WTC11 (cell line): Measurements from ENCODE around the gene ZFP64.

ENCODE experiments used
- FOXJ3 ChIP-seq: sonication (generic); formaldehyde crosslinking; IDR thresholded peaks from 2 replicates; pipeline ENCODE4 v1.9.0; 2021; ENCODE audit warnings: missing genetic modification reagents, mild to moderate bottlenecking, borderline replicate concordance
- GABPB1 ChIP-seq: sonication (generic); formaldehyde crosslinking; IDR thresholded peaks from 2 replicates; pipeline ENCODE4 v1.8.1; 2023; ENCODE audit warnings: mild to moderate bottlenecking, missing genetic modification reagents
- KAT7 ChIP-seq: sonication (generic); formaldehyde crosslinking; IDR thresholded peaks from 2 replicates; pipeline ENCODE4 v1.8.1; 2023; ENCODE audit warnings: missing genetic modification reagents, mild to moderate bottlenecking, borderline replicate concordance
- ZNF121 ChIP-seq: sonication (generic); formaldehyde crosslinking; IDR thresholded peaks from 2 replicates; pipeline ENCODE4 v1.8.0; 2023; ENCODE audit warnings: missing genetic modification reagents
- ZNF416 ChIP-seq: fragments of 250-450 bp; sonication (Bioruptor Pico); IDR thresholded peaks from 2 replicates; pipeline ENCODE4 v1.9.0; 2021; ENCODE audit warnings: mild to moderate bottlenecking, inconsistent platforms
- TF ChIP-seq, protein P1 (sequence below): sonication (generic); formaldehyde crosslinking; conservative IDR thresholded peaks from 2 replicates; pipeline ENCODE4 v1.8.1; 2023; ENCODE audit warnings: mild to moderate bottlenecking, low read depth, missing genetic modification reagents, moderate library complexity
- TF ChIP-seq, protein P2 (sequence below): fragments of 200-600 bp; IDR thresholded peaks from 2 replicates; pipeline ENCODE4 v1.8.0; 2022; ENCODE audit warnings: antibody characterized with exemption
- TF ChIP-seq, protein P3 (sequence below): sonication (generic); formaldehyde crosslinking; IDR thresholded peaks from 2 replicates; pipeline ENCODE4 v1.8.0; 2023; ENCODE audit warnings: missing genetic modification reagents, mild to moderate bottlenecking, borderline replicate concordance
- TF ChIP-seq, protein P4 (sequence below): sonication (generic); formaldehyde crosslinking; IDR thresholded peaks from 2 replicates; pipeline ENCODE4 v1.8.1; 2022; ENCODE audit warnings: mild to moderate bottlenecking, moderate library complexity, missing genetic modification reagents
- TF ChIP-seq, protein P5 (sequence below): sonication (generic); formaldehyde crosslinking; conservative IDR thresholded peaks from 2 replicates; pipeline ENCODE4 v1.8.1; 2022; ENCODE audit warnings: mild to moderate bottlenecking, missing genetic modification reagents
- TF ChIP-seq, protein P6 (sequence below): sonication (generic); formaldehyde crosslinking; IDR thresholded peaks from 2 replicates; pipeline ENCODE4 v1.8.1; 2023; ENCODE audit warnings: mild to moderate bottlenecking, missing genetic modification reagents
- TF ChIP-seq, protein P7 (sequence below): sonication (generic); formaldehyde crosslinking; IDR thresholded peaks from 2 replicates; pipeline ENCODE4 v1.8.0; 2022; ENCODE audit warnings: mild to moderate bottlenecking, missing genetic modification reagents
- TF ChIP-seq, protein P8 (sequence below): sonication (generic); formaldehyde crosslinking; IDR thresholded peaks from 2 replicates; pipeline ENCODE4 v1.8.1; 2022; ENCODE audit warnings: missing genetic modification reagents, borderline replicate concordance

DNA sequence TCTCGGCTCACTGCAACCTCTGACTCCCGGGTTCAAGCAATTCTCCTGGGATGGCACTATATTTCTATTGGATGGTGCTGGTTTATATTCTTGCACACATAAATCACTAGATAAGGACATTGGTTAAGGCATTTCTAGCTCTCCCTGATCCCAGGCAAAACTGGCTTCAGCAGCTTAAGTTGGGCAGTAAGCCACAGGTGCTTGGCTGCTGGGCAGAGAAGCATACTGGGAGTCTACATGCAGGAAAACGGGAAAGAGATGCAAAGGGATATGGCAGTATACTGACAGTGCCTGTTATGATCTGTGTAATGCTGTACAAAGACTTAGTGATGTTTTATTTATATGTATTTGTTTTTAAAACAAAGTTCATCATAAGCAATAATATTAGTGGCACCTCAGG is 33.3 kb upstream of the ZFP64 start:
- TF ChIP-seq, protein P1, sequence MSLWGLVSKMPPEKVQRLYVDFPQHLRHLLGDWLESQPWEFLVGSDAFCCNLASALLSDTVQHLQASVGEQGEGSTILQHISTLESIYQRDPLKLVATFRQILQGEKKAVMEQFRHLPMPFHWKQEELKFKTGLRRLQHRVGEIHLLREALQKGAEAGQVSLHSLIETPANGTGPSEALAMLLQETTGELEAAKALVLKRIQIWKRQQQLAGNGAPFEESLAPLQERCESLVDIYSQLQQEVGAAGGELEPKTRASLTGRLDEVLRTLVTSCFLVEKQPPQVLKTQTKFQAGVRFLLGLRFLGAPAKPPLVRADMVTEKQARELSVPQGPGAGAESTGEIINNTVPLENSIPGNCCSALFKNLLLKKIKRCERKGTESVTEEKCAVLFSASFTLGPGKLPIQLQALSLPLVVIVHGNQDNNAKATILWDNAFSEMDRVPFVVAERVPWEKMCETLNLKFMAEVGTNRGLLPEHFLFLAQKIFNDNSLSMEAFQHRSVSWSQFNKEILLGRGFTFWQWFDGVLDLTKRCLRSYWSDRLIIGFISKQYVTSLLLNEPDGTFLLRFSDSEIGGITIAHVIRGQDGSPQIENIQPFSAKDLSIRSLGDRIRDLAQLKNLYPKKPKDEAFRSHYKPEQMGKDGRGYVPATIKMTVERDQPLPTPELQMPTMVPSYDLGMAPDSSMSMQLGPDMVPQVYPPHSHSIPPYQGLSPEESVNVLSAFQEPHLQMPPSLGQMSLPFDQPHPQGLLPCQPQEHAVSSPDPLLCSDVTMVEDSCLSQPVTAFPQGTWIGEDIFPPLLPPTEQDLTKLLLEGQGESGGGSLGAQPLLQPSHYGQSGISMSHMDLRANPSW (CRISPR knock-in tag), result no peak
- no peak for TF ChIP-seq ZNF121 (CRISPR knock-in tag)
- TF ChIP-seq, protein P2, sequence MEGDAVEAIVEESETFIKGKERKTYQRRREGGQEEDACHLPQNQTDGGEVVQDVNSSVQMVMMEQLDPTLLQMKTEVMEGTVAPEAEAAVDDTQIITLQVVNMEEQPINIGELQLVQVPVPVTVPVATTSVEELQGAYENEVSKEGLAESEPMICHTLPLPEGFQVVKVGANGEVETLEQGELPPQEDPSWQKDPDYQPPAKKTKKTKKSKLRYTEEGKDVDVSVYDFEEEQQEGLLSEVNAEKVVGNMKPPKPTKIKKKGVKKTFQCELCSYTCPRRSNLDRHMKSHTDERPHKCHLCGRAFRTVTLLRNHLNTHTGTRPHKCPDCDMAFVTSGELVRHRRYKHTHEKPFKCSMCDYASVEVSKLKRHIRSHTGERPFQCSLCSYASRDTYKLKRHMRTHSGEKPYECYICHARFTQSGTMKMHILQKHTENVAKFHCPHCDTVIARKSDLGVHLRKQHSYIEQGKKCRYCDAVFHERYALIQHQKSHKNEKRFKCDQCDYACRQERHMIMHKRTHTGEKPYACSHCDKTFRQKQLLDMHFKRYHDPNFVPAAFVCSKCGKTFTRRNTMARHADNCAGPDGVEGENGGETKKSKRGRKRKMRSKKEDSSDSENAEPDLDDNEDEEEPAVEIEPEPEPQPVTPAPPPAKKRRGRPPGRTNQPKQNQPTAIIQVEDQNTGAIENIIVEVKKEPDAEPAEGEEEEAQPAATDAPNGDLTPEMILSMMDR, result no peak
- TF ChIP-seq, protein P3, sequence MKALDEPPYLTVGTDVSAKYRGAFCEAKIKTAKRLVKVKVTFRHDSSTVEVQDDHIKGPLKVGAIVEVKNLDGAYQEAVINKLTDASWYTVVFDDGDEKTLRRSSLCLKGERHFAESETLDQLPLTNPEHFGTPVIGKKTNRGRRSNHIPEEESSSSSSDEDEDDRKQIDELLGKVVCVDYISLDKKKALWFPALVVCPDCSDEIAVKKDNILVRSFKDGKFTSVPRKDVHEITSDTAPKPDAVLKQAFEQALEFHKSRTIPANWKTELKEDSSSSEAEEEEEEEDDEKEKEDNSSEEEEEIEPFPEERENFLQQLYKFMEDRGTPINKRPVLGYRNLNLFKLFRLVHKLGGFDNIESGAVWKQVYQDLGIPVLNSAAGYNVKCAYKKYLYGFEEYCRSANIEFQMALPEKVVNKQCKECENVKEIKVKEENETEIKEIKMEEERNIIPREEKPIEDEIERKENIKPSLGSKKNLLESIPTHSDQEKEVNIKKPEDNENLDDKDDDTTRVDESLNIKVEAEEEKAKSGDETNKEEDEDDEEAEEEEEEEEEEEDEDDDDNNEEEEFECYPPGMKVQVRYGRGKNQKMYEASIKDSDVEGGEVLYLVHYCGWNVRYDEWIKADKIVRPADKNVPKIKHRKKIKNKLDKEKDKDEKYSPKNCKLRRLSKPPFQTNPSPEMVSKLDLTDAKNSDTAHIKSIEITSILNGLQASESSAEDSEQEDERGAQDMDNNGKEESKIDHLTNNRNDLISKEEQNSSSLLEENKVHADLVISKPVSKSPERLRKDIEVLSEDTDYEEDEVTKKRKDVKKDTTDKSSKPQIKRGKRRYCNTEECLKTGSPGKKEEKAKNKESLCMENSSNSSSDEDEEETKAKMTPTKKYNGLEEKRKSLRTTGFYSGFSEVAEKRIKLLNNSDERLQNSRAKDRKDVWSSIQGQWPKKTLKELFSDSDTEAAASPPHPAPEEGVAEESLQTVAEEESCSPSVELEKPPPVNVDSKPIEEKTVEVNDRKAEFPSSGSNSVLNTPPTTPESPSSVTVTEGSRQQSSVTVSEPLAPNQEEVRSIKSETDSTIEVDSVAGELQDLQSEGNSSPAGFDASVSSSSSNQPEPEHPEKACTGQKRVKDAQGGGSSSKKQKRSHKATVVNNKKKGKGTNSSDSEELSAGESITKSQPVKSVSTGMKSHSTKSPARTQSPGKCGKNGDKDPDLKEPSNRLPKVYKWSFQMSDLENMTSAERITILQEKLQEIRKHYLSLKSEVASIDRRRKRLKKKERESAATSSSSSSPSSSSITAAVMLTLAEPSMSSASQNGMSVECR, result no peak
- TF ChIP-seq ZNF416 (CRISPR knock-in tag), result no peak
- TF ChIP-seq, protein P4, sequence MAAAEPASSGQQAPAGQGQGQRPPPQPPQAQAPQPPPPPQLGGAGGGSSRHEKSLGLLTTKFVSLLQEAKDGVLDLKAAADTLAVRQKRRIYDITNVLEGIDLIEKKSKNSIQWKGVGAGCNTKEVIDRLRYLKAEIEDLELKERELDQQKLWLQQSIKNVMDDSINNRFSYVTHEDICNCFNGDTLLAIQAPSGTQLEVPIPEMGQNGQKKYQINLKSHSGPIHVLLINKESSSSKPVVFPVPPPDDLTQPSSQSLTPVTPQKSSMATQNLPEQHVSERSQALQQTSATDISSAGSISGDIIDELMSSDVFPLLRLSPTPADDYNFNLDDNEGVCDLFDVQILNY (CRISPR knock-in tag), result no peak
- no peak for TF ChIP-seq GABPB1 (CRISPR knock-in tag)
- TF ChIP-seq, protein P5, sequence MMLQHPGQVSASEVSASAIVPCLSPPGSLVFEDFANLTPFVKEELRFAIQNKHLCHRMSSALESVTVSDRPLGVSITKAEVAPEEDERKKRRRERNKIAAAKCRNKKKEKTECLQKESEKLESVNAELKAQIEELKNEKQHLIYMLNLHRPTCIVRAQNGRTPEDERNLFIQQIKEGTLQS (CRISPR knock-in tag), result no peak
- TF ChIP-seq FOXJ3 (CRISPR knock-in tag), result no peak
- TF ChIP-seq KAT7 (CRISPR knock-in tag), result no peak
- TF ChIP-seq, protein P6, sequence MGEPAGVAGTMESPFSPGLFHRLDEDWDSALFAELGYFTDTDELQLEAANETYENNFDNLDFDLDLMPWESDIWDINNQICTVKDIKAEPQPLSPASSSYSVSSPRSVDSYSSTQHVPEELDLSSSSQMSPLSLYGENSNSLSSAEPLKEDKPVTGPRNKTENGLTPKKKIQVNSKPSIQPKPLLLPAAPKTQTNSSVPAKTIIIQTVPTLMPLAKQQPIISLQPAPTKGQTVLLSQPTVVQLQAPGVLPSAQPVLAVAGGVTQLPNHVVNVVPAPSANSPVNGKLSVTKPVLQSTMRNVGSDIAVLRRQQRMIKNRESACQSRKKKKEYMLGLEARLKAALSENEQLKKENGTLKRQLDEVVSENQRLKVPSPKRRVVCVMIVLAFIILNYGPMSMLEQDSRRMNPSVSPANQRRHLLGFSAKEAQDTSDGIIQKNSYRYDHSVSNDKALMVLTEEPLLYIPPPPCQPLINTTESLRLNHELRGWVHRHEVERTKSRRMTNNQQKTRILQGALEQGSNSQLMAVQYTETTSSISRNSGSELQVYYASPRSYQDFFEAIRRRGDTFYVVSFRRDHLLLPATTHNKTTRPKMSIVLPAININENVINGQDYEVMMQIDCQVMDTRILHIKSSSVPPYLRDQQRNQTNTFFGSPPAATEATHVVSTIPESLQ, result no peak
- TF ChIP-seq, protein P7, sequence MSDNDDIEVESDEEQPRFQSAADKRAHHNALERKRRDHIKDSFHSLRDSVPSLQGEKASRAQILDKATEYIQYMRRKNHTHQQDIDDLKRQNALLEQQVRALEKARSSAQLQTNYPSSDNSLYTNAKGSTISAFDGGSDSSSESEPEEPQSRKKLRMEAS, result no peak
- TF ChIP-seq, protein P8, sequence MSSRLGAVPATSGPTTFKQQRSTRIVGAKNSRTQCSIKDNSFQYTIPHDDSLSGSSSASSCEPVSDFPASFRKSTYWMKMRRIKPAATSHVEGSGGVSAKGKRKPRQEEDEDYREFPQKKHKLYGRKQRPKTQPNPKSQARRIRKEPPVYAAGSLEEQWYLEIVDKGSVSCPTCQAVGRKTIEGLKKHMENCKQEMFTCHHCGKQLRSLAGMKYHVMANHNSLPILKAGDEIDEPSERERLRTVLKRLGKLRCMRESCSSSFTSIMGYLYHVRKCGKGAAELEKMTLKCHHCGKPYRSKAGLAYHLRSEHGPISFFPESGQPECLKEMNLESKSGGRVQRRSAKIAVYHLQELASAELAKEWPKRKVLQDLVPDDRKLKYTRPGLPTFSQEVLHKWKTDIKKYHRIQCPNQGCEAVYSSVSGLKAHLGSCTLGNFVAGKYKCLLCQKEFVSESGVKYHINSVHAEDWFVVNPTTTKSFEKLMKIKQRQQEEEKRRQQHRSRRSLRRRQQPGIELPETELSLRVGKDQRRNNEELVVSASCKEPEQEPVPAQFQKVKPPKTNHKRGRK (CRISPR knock-in tag), result no peak
